HG02623 (cell line): ENCODE data around the gene AQP9.
"Not testable (repeated sequence)": the region's sequence is repeated elsewhere in the genome, so short reads cannot be mapped to it uniquely, and the experiment has no call there.

Experiments
- ATAC-seq: cut with Tn5 transposase; IDR thresholded peaks from one replicate; pipeline ENCODE4 v1.9.1; 2021; ENCODE audit warnings: moderate library complexity; ENCODE audit not compliant: unreplicated experiment

AQP9 gene, protein sequence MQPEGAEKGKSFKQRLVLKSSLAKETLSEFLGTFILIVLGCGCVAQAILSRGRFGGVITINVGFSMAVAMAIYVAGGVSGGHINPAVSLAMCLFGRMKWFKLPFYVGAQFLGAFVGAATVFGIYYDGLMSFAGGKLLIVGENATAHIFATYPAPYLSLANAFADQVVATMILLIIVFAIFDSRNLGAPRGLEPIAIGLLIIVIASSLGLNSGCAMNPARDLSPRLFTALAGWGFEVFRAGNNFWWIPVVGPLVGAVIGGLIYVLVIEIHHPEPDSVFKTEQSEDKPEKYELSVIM

DNA sequence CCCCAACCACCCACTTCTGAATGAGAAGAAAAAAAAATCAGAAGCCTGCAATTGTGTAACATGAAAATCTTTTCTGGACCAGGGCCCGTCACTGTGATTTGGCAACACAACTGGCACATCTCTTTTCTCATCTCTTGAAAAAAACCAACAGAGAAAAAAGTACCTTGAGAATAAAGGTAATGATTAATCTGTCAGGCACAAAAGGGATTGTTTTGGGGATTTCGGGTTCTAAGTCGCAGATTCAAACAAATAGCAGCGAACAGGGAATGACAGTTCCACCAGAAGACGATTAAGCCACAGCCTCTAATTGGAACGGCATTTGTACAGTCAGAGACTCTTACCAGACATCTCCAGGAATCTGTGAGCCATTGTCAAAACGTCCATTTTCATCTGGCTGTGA, at the start of gene AQP9:
Gene AQP9, plus strand, starts transcription at position 276 of the 400 bp plus-strand sequence. CDS start 185 bp downstream, outside the sequence.
- ATAC-seq = no peak

DNA sequence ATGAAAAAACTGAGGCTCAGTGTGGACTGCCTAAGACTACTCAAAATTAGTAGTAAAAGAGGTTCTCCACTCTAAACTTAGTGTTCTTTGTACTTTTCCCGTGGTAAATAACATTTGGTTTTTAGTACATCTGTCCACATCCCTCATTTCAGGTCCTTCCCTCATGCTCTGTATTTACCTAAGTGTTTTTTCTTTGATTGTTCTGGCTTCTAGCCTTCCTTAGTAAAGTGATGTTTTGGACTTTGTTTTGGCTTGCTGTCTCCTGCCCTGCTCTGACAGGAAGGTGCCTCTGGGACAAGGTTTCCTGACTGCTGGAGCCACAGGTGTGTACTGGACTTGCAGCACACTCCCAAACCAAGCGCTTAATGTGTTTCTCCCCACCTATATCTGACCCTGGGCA, 42.8 kb upstream of the AQP9 start:
- ATAC-seq = no peak

DNA sequence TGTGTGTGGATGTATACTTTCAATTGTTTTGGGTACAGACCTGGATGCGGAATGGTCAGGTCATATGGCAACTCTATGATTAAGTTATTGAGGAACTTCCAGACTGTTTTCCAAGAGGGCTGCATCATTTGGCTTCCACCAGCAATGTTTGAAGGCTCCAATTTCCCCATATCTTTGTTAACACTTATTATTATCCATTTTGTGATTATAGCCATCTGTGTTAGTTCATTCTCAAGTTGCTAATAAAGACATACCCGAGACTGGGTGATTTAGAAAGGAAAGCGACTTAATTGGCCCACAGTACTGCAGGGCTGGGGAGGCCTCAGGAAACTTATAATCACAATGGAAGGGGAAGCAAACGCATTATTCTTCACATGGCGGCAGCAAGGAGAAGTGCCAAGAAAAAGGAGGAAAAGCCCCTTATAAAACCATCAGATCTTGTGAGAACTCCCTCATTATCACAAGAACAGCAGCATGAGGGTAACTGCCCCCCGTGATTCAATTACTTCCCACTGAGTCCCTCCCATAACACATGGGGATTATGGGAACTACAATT, 41.6 kb upstream of the AQP9 start:
- no peak for ATAC-seq

DNA sequence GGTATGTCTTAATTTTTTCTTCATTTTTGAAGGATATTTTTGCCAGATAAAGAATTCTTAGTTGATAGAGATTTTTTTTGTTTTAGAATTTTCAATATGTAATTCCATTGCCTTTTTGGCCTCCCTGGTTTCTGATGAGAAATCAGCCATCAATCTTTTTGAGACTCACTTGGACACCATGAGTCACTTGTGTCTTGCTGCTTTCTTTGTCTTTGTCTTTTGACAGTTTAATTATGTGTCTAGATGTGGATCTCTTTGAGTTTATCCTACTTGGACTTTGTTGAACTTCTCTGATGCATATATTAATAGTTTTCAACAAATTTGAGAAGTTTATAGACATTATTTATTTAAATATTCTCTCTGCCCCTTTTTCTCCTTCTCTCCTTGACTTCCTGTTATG, 34.7 kb upstream of the AQP9 start:
- no peak for ATAC-seq

DNA sequence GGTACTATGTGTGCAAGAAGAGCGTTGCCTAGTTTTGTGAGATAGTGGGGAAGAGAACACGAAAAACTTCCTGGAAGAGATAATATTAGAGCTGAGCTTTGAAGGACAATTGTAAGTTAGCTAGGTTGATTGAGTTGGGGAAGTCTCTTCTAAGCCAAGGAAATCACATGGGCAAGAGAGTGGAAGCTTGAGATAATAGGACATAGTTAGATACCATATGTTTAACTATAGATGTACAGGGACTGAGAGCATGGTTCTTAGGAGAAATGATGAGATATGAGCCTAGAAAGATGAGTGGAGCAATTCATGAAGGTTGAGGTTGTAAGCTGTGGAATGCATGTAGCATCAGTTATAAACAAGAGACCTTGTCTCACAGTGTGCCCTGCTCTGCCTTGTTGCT, 30.1 kb upstream of the AQP9 start:
- ATAC-seq = no peak

DNA sequence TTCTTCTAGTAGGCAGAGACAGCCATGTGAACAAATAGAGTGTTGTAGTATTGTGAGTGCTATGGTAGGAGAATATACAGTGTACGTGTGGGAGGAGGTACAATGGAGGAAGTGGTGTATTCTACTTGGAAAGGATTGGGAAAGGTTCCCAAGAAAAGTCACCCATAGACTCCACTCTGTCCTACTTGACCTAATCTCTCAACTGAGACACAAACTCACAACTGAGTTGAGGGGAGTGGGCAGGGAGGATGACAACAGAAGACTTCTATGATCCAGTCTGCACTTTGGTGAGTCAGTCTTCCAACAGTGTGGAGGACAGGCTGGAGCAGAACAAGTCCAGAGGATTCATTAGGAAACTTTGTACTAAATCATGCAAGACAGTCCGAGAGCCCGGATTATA, 28.8 kb upstream of the AQP9 start:
- no peak for ATAC-seq

DNA sequence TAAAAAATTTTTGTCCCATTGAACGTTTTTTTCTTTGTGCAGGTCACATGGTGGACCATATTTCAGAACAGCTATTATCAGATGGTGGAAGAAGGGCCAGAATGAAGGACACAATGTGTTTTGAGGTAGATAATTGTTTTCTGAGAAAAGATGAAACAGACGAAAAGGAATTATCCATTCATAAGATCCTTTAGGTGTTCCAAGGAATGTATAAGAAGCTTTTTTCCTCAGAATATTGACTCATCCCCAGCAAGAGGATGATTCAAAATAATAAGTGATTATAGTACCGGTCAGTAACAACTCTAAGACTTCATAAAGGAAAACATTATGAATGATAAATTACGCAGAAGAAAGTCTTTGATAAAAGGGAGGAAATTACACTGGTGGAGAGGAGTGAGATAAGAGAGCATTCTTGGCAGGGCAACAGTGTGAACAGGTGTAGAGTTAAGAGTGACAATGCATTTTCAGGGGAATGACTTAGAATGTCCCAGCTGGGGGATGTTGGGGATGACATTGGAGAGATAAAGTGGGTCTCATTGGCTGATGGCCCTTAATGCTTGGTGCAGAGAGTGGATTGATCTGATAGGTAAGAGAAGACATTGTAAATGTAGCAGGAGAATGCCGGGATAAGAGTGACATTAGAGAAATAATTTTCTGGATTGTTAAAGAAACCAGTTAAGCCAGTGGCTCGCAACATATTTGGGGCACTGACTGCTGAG, 27.0 kb upstream of the AQP9 start:
- ATAC-seq = no peak

DNA sequence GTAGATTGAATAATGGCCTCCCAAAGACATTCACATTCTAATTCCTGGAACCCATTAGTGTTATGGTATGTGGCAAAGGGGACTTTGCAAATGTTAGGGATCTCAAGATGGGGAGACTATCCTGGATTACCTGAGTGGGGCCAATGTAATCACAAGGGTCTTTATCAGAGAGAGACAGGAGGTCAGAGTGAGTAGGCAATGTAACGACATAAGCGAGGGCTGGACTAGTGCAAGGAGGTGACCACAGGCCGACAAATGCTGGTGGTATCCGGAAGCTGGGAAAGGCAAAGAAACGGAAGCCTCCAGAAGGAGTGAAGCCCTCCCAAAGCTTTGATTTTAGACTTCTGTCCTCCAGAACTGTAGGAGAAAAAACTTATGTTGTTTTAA, 26.5 kb upstream of the AQP9 start:
- ATAC-seq = no peak

DNA sequence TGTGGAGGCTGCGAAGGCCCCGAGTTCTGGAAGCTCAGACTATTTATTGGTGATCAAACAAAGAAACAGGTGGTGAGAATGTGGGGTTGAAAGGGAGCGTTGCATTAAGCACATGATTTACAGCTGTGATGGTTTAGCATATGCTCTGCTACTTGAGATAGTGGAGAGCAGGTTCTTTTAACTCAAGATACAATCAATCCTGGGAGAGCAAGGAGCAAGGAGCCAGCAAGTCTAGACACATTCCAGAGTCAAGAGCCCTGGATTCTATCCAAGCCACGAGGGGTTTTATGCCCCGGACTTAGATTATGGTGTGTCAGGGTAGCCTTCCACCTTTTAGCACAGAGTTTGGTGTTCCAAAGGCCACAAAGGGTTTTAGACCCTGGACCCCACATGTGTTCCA, 24.8 kb upstream of the AQP9 start:
- not testable (repeated sequence) for ATAC-seq

DNA sequence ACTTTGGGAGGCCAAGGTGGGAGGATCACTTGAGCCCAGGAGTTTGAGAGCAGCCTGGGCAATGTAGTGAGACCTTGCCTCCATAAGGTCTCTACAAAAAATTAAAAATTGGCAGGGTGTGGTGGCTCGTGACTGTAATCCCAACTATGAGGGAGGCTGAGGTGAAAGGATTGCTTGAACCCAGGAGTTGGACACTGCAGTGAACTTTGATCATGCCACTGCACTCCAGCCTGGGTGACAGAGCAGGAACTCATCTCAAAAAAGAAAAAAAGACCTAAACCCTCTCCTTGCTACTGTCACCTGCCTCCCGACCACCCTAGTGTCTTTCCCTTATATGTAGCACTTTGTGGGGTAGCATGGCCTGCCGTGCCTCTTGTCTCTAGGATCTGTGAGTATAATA, 23.8 kb upstream of the AQP9 start:
- no peak for ATAC-seq

DNA sequence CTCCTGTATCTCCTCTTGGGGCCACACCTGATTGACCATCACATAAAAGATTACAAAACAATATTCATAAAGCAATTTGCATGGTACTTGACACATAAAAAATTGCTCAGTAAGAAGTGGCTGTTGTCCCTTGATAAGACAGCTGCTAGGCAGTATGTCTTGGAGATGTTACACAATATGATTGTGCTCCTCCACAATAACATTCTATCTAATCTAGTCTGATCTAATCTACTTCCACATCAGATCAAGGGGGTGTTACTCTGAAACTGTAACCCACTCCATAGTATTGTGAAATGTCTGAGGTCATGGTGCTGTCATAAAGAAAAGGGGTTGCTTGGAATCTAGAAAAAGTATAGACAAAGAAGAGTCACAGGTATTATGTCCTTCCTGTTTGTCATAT, 23.4 kb upstream of the AQP9 start:
- ATAC-seq = no peak

DNA sequence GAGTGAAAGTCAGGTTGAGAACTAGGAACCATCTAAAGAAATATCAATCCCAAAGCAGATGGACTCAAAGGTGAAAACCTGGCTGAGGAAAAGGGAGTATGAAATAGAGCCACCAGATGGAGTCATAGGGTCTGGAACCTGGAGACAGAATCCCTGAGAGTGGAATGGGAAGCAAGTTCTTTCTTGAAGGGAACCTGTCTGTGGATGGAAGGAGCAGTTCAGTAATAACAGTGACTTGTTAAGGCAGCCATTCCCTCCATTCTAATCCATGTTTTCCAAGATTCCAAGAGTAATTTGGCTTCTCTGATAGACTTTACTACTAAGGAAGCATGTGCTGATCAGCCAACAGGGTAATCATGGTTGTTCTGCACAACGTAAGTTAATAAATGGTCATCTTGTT, 22.5 kb upstream of the AQP9 start:
- ATAC-seq = no peak

DNA sequence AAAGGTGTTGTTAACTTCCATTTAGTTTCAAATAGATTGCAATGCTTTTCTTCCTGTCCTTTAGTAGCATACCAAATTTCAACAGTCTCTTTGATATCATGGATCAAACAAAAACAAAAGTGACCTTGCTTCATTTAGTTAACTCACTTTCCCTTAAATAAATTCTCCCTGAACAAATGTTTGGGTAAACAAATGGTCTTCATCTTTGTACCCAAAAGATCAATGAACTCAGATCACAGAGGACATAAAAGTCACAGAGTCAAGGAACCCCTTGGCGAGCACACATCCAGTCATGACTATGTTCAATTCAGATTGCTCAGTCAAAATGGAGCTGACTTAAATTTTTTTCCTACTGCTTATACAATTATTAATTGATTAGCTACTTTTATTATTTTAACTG, 20.6 kb upstream of the AQP9 start:
- no peak for ATAC-seq

DNA sequence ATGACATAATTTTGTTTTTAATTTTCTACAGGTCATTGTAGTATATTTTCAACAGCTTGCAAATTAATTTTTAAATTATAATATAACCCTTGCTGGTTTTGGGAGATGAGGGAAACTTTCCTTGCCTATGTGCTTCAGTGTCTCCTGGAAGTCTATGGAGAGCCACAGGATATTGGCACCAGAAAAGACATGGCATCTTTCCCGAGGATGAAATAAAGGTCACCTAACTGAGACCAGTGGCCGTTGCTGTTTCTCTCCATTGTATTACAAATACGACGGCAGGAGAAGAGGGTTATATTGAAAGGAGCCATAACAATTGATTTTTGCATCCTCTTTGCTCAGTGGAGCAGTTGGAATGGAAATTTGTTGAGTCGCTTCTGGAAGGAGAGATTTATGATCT, 19.9 kb upstream of the AQP9 start:
- ATAC-seq = no peak

DNA sequence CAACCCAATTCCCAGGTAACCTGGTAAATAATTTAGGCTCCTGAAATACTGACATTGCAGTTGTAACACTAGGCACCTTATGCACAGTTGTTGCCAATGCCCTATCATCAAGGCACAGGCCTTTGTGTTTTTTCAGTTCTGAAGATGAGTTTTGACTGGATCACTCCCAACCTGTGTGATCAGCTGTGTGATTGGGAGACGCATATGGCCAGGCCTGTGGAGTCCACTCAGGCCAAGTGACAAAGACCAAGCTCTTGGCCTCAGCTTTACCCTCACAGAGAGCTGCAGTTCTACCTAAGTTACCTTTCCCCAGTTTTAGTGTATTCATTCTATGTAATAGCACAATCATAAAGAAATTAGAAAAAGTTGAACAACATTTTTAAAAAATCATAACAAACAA, 19.2 kb upstream of the AQP9 start:
- ATAC-seq = no peak

DNA sequence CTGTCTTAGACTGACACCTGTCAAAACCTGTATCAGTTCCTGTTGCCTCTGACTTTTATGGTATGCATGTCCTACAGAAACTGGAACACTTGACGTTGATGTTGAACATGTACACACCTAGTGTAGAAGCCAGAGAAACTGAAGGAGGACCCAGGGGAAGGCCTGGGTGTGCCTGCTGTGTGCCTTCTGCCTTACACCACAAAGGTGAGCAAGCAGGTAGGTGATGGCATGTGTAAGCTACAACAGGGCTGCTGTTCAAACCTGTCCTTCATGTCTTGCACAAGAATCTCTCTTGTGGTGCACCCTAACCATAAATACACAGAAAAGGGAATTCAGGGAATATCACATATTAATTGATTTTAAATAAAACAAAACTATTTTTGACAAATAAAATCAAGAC, 13.6 kb upstream of the AQP9 start:
- ATAC-seq = no peak

DNA sequence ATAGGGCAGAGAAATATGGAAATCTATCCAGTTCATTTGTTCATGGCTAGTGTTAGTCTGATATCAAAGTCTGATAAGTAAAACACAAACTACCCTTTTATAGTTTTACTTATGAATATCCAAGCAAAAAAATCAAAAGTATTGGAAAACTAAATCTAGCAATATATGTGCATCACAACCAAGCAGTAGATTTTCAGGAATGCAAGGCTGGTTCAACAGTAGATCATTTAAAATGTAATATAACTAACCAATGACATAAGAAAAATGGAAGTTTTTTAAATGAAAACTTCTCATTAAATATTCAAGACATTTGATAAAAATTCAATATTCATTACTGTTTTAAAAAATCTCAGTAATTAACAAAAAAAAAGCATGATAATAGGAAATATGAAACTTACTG, 12.8 kb upstream of the AQP9 start:
- no peak for ATAC-seq

DNA sequence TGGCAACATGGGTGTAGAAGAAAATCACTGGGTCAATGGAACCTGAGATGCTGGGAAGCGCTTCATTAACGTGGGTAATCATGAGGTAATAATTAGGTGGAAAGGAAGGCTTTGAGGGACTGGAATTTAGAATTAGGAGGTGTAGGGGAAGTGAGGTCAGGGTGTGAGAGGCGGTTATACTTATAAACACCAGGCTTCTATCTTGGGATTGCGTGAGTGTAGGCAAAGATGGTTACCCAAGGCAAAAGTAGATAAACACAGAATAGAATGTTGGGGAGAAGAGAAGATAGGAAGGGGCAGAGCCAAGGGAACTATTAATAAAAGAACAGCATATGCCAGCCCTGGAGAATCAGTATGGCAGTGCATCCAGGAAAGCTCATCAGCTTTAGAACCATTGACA, 3.3 kb upstream of the AQP9 start:
- ATAC-seq = no peak

DNA sequence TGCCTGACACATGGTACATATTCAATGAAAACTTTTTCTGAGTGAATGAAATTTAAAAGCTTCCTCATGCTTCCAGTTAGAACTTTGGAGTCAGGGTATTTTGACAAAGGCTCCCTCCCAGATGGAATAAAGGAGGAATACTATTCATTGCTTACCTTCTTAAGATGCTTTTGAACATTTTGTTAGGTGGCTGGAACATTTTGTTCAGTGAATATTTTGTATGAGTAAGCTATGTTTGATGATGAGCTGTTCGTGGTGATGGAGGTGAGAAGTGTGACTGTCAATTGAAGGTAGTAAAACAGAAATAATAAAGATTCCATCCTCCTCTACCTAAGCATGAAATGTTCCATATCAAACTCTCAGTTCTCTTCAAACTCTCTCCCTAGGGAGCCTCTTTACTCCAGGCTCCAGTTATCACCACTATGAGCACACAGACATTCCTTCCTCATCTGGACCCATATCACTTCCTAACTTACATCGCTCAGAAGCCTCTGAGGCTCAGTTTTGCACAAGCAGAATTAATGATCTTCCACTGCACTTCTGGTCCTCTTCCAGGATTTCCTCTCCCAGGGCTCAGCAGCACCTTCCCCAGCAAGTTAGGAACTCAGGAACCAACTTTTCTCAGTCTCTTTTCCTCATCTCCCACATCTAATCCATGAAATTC, 2.5 kb upstream of the AQP9 start:
- ATAC-seq = no peak

DNA sequence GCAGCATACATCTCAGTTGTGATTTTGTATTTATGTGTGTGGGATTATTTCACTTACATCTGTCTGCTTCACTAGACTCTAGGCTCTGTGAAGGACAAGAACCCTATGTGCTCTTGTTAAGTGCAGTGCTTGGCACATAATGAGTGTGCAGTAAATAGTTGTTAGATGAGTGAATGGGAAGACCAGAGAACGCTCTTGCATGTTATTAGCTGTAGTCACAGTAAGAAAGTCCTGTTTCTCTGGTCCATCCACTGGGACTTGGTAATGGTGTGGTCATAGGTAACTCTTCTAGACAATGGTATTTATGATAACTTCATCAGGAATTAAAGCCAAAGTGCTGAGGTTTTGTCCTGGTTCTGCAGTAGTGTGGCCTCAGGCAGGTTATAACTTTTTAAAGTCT, 1.4 kb upstream of the AQP9 start:
- ATAC-seq = no peak

DNA sequence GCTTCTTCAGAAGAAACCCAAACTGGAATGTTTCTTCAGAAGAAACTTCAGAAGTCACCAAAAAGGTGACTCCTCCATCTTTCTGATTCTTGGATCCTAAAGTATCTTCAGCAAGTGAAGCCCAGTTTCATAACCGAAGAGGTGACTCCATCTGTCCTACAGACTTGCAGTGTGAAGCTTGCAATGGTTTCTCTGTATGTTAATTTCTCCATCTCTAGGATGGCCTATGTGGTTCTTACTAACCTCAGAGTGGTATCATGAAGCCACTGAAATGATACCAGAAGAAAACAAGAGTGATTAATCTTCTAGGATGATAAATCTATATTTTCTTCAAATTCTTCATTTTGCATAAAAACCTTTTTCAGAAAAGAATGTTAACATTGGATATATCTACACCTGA, 495 bp upstream of the AQP9 start:
- ATAC-seq = no peak
